Skin epidermis (tissue), 12 donors: ENCODE measurements around the gene KIAA1217.

ENCODE experiments used
- H3K27ac ChIP-seq, 21 experiments: fragments of 200-600 bp; sonication (generic) in 11 of 21; one replicate each; pipeline ENCODE4 v1.5.0; 2020; ENCODE audit warnings: mild to moderate bottlenecking in 3 of 21, inconsistent platforms in 2 of 21, moderate library complexity in 2 of 21
- H3K4me3 ChIP-seq, 7 experiments: fragments of 200-600 bp; sonication (generic) in 2 of 7; one replicate each; pipeline ENCODE4 v1.5.0; 2020; ENCODE audit warnings: inconsistent platforms in 2 of 7, mild to moderate bottlenecking in 2 of 7, moderate library complexity in 1 of 7

KIAA1217 gene

DNA sequence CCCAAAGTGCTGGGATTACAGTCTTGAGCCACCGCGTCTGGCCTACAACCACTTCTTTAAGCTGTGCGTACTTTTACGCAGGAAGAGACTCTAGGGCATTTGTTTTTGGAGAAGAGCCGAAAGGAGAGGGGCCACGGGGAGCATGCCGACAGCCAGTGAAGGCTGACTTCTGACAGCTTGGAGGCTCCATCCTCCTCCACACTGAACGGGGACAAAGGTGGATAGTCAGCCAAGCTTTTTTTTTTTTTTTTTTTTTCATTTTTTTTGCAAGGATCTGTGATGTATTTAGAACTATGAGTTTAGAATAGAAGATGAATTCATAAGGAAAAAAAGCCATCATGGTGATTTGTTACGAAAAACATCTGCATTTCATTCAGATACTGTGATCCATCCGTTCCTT lies 293.1 kb downstream of the KIAA1217 start:
- Histone ChIP-seq H3K27ac (no peak overlapping the region), H3K4me3 (no peak overlapping the region)

DNA sequence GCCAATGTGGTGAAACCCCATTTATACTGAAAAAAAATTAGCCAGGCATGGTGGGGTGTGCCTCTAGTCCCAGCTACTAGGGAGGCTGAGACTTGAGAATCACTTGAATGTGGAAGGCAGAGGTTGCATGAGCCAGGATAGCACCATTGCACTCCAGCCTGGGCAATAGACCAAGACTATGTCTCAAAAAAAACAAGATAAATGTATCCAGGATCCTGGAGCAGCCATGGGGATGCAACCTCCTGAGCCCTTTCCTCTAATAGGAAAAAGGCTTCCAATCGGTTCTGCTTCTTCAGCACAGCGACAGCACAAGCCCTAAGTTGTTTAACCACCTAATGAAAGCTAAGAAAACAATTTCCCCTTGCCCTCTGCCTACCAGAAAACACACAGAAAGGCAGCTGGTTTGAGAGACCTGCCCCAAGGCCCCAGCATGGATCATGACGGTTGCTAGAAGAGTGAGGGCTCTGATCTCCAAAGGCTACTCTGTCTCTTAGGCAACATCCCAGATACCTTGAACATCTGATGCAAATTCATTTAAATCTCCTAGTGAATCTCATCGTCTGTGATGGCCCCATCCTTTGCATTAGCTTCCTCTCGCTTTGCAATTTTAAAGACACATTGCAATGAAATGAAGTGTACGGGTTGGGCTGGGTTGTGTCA lies 294.0 kb downstream of the KIAA1217 start:
- no peak overlapping the region for H3K4me3 ChIP-seq
- H3K27ac ChIP-seq: no peak overlapping the region

DNA sequence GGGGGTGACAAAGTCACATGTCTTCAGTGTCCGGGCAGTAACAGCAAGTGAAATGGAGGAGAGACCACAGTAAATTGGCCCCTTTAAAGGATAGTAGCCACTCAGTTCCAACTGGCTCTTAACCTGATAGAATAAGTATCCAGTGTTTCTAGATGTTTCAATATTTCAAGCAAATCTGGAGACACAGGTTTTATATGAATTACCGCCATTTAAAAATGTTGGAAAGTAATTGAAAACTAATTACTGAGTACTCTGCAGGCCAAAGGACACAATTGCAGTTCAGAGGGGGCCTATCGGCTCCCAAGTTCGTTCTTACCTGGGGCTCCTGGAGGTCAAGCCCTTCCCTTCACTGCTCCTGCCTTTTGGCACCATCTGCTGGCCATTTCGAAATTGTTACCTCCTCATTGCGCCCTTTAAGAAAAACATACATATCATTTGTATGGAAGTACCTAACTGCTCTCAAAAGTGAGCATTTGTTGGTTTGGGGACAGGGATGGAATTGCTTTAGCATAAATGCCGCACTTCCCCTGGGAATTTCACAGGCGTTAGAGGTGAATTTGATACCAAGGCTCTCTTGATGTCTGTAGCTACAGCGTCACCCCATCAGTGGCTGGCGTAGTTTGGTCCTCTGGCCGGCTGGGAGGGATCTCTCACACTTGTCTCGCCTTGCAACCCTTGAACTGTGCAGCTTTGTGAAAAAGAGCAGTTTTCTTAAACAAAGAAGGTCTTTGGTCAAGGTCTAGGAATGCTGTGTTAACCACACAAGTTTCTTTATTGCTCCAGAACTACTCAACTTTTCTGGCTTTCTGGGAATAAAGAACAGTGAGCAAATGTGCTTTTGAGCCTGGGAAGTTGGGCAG lies 294.8 kb downstream of the KIAA1217 start:
- Histone ChIP-seq H3K4me3 (no peak overlapping the region), H3K27ac (no peak overlapping the region)

DNA sequence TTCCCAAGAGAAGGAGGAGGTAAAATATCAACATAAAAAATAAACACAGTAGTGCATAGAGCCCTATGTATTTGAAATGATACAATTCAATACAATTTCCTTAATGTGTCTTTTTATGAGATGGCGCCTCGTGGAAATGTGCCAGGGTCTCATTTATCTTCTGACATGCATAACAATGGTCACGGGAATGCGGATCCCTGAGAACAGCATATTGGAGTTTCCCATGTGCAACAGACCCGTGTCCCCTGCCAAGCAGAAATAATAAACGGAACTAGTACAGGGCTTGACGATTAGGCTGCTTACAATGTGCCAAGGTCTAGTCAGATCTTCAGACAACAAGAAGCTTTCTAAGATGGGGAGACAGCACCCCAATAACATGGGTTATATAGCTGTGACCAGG lies 296.8 kb downstream of the KIAA1217 start:
- H3K4me3 ChIP-seq: no peak overlapping the region
- no peak overlapping the region for H3K27ac ChIP-seq

DNA sequence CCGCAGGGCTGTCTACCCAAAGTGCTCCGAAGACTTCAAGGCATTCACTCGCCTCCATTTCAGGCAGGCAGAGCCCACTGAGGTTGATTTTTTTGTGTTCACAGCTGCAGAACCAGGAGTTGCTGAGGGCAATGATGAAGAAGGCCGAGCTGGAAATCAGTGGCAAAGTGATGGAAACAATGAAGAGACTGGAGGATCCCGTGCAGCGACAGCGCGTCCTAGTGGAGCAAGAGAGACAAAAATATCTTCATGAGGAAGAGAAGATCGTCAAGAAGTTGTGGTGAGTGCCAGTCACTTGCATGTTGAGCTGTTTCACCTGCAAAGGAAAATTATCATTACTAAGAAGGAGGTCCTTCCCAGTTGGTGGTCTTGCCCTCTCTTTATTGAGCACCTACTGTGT lies 304.2 kb downstream of the KIAA1217 start:
- H3K4me3 ChIP-seq: no peak overlapping the region
- no peak overlapping the region for H3K27ac ChIP-seq

DNA sequence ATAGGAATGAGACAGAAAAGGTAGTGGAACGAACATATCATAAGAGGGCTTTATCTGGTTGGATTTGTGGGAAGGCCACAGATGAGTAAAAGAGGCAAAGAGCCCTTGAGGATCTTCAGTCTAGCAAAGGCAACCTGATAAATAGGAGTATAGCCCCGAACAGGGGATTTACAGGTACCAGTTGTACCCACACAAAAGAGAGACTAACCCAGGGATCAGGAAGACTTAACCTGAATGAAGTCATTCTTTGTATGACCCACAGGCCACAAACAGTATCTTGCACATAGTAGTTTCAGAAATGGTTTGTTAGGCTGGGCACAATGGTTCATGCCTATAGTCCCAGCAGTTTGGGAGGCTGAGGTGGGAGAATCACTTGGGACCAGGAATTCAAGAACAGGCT lies 306.5 kb downstream of the KIAA1217 start:
- H3K4me3 ChIP-seq: no peak overlapping the region
- no peak overlapping the region for H3K27ac ChIP-seq

DNA sequence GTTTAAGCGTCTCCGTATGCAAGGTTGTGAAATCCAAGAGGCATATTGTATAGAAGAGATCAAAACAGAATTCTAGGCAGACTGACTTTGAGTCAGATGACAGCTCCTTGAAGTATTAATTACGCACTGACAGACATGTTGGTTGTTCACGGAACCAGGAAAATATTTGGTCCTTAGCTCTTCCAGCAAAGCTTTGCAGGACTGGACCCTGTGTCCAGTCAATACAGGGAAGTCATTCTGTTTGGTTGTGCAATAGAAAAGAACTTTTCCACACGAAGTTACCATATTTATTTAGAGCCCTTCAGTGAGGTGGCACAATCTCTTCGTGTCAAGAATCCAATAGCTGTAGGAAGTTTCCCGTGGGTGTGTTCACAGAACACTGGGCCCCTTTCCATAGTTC lies 309.5 kb downstream of the KIAA1217 start:
- H3K27ac ChIP-seq: no peak overlapping the region
- no peak overlapping the region for H3K4me3 ChIP-seq

DNA sequence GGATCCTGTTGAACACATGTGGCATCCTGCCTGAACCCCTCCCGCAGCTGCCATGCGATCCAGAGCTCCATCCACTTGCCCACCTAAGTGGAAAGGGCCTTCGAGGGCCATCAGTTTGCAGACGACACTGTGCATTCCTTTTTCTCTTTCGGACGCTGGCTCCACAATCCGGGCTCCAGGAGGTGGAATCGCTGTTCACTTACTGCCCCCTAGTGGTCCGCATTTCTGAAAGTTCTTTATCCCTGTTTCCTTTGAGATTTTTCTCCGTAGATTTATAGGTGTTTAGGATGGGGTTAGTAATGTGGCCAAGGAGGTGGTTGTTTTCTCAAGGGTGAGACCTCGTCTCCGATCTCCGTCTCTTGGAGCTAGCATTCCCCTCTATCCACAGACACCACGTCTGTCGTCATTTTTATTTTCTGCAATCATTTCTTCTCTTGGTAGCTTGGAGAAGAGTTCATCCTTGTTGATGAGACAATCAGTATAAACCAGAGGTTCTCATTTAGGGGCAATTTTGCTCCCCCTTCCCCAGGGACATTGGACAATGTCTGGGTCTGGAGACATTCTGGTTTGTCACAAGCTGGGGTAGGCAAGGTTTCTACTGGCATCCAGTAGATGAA lies 310.2 kb downstream of the KIAA1217 start:
- H3K4me3 ChIP-seq: no peak overlapping the region
- no peak overlapping the region for H3K27ac ChIP-seq

DNA sequence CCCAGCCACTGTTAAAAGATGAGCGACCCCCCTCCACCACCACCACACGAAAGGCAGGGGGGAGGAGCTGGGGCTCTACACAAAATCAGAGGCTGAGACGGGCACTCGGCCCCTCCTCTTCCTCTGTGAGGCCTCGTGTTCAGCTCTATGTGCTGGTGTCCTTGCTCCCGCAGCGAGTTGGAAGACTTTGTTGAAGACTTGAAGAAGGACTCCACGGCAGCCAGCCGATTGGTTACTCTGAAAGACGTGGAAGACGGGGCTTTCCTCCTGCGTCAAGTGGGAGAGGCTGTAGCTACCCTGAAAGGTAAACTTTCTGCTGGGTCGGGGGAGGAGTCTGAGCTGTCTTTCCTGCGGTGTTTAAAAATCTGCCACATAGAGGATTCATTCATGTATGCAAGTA lies 311.0 kb downstream of the KIAA1217 start:
- Histone ChIP-seq H3K4me3 (no peak overlapping the region), H3K27ac (no peak overlapping the region)

DNA sequence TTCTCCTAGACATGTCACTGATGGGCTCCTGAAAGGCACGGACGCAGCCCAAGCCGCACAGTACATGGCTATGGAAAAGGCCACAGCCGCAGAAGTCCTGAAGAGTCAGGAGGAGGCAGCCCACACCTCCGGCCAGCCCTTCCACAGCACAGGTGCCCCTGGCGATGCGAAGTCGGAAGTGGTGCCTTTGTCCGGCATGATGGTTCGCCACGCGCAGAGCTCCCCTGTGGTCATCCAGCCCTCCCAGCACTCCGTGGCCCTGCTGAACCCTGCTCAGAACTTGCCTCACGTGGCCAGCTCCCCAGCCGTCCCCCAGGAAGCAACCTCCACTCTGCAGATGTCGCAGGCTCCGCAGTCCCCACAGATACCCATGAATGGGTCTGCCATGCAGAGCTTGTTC lies 315.4 kb downstream of the KIAA1217 start:
- no peak overlapping the region for H3K4me3 ChIP-seq
- no peak overlapping the region for H3K27ac ChIP-seq

DNA sequence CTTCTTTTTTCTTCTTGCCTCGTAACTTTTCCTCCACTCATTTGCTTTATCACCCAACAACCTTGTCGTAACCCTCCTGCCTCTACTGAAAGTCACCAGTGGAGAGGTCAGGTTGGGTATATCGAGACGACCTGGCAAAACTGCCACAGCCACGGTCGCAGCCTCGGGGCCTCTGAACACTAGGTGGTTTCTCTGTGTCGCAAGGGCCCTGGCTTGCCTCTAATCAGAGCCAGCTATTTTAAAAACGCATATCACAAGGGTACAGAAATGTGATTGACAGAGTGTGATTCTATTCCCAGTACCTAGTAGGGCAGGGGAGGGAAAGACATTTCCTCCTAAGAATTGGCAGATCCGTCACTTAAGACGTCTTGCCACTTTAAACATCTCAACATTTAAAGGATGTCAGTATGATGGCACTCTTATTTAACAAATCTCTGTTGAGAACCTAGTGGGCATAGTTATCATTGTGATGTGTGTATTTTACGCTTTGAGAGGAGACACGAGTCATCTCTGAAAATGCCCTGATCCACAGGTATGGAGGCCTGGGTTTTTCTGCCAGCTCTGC lies 317.2 kb downstream of the KIAA1217 start:
- Histone ChIP-seq H3K4me3 (no peak overlapping the region), H3K27ac (no peak overlapping the region)

DNA sequence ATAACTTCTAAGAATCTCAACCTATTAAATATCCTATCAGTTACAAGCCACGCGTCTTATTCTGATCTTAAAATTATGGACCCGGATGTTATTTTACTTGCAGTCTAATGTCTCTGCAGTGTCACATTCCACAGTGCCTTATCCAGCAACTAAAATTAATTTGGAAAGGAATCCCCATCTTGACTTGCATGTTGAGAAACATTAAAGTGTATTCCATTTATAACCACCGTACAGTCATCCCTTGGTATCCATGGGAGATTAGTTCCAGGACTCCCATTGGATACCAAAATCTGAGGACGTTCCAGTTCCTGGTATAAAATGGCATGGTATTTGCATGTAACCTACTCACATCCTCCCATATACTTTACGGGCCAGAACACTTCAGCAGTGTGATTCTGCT lies 320.0 kb downstream of the KIAA1217 start:
- Histone ChIP-seq H3K27ac (no peak overlapping the region), H3K4me3 (no peak overlapping the region)

DNA sequence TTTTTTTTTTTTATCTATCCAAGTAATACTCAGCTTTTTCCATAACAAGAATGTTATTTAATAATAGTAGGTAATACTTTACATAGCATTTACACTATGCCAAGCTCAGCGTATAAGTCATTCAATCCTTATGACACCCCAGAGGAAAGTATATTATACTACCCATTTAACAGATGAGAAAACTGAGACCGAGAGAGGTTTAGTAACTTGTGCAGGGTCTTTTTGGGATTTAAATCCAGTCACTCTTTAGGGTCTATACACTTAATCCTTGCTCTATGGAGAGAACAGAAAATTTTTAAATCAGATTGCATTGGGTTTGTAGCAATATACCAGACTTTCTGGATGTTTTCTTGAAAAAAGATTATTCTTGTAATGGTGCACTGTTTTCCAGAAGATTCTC lies 322.5 kb downstream of the KIAA1217 start:
- Histone ChIP-seq H3K4me3 (no peak overlapping the region), H3K27ac (no peak overlapping the region)

DNA sequence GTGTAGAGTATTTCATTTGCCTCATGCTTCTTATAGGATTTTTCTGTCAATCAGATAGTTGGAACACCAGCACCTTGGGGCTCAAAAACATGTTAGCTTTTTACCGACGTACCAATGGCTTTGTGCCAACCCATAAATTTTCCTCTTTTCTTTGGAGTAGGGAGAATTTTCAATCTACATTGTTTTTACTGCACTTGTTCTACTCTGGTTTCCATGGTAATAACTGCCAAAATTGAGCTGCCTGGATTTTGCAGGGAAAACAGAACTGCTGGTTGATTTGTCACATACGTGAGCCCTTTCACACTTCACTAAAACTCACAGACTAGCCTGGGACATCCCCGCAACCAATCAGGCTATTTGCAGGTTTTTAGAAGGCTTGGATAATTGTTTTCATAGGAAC lies 325.0 kb downstream of the KIAA1217 start:
- Histone ChIP-seq H3K4me3 (no peak overlapping the region), H3K27ac (no peak overlapping the region)

DNA sequence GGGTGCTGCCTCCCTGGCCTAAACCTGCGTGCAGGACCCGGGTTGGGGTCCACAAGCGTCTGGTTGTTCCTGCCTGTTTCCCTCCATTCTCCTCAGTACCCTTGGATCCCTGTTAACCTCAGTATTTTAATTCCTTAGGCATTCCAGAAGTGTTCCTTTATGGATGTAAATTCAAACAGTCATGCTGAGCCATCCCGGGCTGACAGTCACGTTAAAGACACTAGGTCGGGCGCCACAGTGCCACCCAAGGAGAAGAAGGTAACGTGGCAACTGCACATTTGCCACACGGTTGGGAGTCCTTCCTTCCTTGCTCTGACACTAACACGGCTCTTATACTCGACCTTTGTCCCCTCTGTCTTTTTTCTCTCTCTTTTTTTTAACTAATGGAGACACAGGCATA lies 327.7 kb downstream of the KIAA1217 start:
- Histone ChIP-seq H3K4me3 (no peak overlapping the region), H3K27ac (no peak overlapping the region)

DNA sequence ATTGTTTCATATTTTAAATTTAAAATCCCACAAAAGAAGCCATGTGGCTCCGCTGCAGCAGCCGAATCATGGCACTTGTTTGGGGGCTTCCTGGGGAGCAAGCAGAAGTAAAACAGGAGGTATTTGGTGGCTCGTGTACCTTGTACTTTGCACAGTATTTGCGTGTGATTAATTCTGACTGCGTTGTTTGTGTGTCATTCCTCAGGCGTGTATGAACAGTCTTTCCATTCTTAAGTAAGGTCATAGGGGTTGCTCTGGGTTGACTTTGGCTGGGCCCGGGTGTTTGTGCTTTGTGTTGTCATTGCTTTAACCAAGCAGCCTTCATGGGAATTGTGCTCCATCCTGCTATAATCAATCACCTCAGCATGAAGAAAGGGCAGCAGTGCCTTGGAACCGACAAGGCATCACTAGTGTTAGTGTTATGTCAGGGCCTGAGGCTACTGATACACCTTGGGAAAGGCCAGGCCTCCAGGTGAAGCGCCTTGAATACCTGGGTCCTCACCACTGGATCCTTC lies 332.4 kb downstream of the KIAA1217 start:
- Histone ChIP-seq H3K27ac (peak overlapping the region in 2 of 21 experiments; percentile 25 to 40), H3K4me3 (no peak overlapping the region)

DNA sequence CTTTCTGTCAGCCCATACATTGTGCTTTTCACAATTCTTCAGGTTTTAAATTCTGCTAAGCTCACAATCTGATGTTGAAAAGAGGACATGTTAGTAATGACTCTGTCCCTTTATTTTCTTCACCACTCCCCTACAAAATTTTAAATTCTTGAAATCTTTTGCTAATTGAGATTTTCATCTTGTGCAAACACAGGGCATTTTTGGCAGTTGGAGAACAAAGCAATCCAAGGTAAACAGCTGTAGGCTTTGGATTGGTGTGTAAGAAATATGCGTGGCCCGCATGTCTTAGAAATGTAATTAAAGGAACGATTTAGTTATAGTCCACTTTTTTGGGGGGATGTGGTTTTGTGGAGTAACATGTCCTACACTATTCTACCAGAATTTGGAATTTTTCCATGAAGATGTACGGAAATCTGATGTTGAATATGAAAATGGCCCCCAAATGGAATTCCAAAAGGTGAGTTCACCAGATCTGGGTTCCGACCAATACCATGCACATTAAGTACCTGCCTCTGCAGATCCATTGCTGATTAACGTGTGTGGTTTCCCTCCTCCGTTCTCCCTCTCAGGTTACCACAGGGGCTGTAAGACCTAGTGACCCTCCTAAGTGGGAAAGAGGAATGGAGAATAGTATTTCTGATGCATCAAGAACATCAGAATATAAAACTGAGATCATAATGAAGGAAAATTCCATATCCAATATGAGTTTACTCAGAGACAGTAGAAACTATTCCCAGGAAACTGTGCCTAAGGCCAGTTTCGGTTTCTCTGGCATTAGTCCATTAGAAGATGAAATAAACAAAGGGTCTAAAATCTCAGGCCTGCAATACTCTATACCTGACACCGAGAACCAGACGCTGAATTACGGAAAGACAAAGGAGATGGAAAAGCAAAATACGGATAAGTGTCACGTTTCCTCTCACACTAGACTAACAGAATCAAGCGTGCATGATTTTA lies 333.7 kb downstream of the KIAA1217 start:
- Histone ChIP-seq H3K4me3 (no peak overlapping the region), H3K27ac (no peak overlapping the region)

DNA sequence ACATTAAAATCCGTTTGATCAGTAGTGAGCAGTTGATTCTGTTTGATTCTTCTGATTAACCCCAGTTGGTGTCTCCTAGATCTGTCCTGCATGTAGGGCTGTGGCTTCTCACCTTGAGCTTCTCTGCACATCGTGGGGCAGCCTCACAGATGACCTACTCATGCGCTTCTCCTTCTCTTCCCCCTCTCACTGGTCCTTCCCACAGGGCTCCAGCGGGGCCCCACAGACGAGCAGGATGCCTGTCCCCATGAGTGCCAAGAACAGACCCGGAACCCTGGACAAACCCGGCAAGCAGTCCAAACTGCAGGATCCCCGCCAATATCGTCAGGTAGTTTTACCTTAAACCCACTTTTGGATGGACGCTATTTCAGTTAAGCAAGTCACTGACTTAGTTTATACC lies 335.8 kb downstream of the KIAA1217 start:
- Histone ChIP-seq H3K27ac (no peak overlapping the region), H3K4me3 (no peak overlapping the region)

DNA sequence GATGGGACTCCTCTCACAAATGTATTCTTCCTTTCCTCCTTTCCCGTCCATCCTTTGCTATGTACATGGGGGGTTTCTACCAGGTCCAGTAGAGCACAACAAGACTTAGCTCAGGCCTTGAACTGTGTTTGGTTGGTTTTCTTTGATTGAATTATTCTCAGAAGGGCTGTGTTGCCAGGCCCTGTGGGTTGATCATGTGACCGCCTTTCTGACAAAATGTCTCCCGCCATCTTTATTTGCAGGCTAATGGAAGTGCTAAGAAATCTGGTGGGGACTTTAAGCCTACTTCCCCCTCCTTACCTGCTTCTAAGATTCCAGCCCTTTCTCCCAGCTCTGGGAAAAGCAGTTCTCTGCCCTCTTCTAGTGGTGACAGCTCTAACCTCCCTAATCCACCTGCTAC lies 336.6 kb downstream of the KIAA1217 start:
- Histone ChIP-seq H3K4me3 (no peak overlapping the region), H3K27ac (no peak overlapping the region)
